ENCODE results near the gene UBE2O.

- no peak for TF ChIP-seq POLR2A (IDR thresholded peaks at IDR 0.05)
- no peak for TF ChIP-seq POLR2AphosphoS5 (IDR thresholded peaks at IDR 0.05)
- TF ChIP-seq CTCF (IDR thresholded peaks at IDR 0.05), result no peak
- no peak for TF ChIP-seq EP300 (IDR thresholded peaks at IDR 0.05)
Measured at GRCh38 chr17:76422406-76422805, 30.5 kb downstream of the UBE2O start.
